ENCODE measurements around the gene KPNA2. TPM values are rescaled to one million over a fixed set of nuclear protein-coding genes. Genes with fewer than 3 reads are reported as not detected.
"Not testable (repeated sequence)": the region's sequence is repeated elsewhere in the genome, so short reads cannot be mapped to it uniquely, and the experiment has no call there.

Gene KPNA2
- polyA plus RNA-seq (ENCODE audit: insufficient read length in 4 of 4): 100 to 1,000 TPM; 104 to 129 (median 113) TPM

GRCh38 chr17:68035523-68036303, at the start of gene KPNA2:
TSS of gene KPNA2 (plus strand) at chr17:68035735. CDS start at chr17:68037133, 1,398 bp downstream.
- DNase-seq (ENCODE audit: low read depth in 4 of 4, low spot score in 3 of 4): peak in 2 of 4 donors; percentile 98

GRCh38 chr17:67990909-67991308, 44.6 kb upstream of the KPNA2 start:
- no peak for DNase-seq (ENCODE audit: low read depth in 4 of 4, low spot score in 3 of 4)

DNA sequence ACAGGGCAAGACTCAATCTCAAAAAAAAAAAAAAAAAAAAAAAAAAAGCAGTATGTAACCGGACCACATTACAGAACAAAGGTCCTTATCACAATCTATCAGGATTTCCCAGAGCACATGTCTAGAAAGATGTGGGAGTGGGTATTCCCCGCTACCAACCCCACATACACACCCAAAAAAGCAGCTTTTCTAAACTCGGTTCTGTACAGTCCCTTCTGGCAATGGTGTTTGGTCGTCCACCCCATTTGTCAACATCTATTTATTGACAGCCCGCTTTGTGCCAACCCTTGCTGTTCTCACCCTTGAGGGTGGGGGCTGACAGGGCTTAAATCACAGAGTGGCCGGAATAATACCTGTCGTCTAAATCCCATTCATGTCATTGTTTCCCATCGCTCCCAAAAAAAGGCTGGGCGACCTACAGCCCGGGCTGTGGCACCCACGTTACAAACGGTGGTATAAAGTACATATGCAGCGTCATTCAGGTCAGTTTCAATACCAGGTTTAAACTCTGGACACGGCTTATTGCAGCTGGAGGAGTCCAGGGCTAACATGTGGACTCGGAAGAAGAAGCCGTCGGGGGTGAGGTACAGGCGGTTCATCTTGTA, 42.9 kb upstream of the KPNA2 start:
- no peak for DNase-seq (ENCODE audit: low read depth in 4 of 4, low spot score in 3 of 4)

- DNase-seq (ENCODE audit: low read depth in 4 of 4, low spot score in 3 of 4): peak; percentile 65 to 80 (median 79)
Measured at GRCh38 chr17:67993153-67993997, 42.2 kb upstream of the KPNA2 start.

DNA sequence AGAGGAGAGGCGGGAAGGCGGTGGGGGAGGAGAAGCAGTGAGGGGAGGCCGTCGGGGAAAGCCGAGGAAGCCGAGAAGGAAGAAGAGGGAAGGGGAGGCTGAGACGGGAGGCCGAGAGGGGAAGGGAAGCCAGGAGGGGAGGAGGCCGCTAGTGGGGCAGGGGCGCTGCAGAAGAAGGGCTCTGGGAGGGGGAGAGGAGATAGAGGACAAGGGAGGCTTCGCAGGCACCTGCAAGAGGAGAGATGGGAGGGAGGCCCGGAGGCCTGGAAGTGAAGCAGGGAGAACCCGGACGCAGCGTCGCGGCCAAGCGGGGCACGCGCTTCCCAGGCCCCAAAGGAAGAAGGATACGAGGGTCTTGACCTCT, 41.6 kb upstream of the KPNA2 start:
- DNase-seq (ENCODE audit: low read depth in 4 of 4, low spot score in 3 of 4): no peak

DNA sequence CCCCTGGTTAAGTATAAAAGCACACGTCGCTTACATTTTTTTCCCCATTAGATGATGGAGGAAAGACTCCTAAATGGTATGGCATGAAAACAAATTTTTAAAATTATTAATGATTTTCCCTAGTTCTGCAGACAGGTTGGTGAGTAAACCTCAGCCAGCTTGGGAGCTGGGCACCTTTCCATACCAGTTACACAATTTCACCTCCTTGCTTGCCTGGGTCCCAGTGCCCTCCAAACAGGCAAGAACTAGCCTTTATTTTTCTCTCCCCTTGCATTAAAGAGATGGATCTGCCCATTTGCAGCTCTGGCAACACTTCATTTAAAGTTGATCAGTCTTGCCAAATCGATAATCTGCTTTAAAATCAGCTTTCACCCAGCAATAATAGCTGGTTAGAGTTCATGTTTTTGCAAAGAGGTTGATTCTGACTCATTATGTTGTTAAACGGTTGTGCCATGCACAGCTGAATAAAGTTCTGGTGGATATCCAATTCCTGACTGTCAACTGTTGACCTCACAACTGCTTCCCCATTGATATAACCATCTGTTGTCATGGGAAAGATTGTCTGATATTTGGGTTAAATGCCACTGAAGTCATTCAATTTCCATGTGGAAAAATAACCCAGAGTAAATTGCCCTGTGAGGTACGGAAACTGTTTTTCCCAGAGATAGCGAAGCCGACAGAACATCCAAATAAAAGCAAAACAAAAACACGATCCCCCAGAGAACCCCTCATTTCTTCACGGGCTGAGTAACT, 40.5 kb upstream of the KPNA2 start:
- no peak for DNase-seq (ENCODE audit: low read depth in 4 of 4, low spot score in 3 of 4)

- DNase-seq (ENCODE audit: low read depth in 4 of 4, low spot score in 3 of 4): no peak
Measured at GRCh38 chr17:67995570-67996263, 39.8 kb upstream of the KPNA2 start.

DNA sequence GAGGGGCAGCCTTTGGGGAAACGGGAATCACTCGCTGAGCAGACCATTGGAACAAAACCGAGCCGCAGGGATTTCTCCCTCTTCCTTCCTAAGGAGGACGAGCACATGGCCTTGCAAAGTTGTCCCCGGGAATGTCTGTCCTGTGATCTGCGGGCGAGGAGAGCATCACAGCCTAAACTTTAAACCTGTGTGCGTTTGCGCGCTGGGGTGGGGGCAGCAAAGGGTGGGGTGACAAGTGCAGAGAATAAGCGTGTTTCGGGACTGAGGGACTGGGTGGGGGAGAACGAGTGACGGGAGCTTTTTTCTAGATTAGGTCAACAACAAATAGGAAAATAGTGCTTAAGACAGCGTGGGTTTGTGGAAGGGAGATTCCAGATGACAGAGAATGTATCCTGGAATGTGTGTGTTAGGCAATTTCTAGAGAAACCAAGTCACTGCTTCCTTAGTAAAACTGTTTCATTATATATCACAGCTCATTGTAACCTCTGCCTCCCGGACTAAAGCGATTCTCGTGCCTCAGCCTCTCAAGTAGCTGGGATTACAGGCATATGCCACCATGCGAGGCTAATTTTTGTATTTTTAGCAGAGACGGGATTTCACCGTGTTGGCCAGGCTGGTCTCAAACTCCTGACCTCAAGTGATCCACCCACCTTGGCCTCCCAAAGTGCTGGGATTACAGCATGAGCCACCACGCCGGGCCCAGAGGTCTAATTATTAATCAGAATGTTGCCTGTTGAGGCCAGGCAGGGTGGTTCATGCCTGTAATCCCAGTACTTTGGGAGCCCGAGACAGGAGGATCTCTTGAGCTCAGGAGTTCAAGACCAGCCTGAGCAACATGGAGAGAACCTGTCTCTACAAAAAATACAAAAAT, 39.0 kb upstream of the KPNA2 start, which contains the start of gene C17orf58:
C17orf58 (minus strand) TSS at position 169 of the 871 bp plus-strand sequence. CDS start 271 bp downstream, outside the sequence.
- DNase-seq (ENCODE audit: low read depth in 4 of 4, low spot score in 3 of 4): not testable (repeated sequence)

GRCh38 chr17:67998466-67998865, 37.1 kb upstream of the KPNA2 start:
- no peak for DNase-seq (ENCODE audit: low read depth in 4 of 4, low spot score in 3 of 4)

GRCh38 chr17:67999291-67999911, 36.1 kb upstream of the KPNA2 start:
- no peak for DNase-seq (ENCODE audit: low read depth in 4 of 4, low spot score in 3 of 4)

- DNase-seq (ENCODE audit: low read depth in 4 of 4, low spot score in 3 of 4): no peak
Measured at GRCh38 chr17:68004201-68004600, 31.3 kb upstream of the KPNA2 start.

GRCh38 chr17:68006797-68007196, 28.7 kb upstream of the KPNA2 start:
- DNase-seq (ENCODE audit: low read depth in 4 of 4, low spot score in 3 of 4): no peak

GRCh38 chr17:68011199-68011665, 24.3 kb upstream of the KPNA2 start:
- no peak for DNase-seq (ENCODE audit: low read depth in 4 of 4, low spot score in 3 of 4)

DNA sequence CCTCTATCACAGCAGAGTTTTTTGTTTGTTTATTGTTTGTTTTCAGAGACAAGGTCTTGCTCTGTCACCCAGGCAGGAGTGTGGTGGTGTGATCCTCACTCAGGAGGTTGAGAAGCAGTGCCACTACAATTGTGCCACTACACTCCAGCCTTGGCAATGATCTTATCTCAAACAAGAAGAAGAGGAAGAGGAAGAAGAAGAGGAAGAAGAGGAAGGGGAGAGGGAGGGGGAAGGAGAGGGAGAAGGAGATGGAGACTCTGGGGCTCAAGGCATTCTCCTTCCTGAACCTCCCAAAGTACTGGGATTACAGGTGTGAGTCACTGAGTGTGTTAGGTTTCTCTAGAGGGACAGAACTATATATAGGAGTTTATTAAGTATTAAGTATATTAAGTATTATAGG, 22.1 kb upstream of the KPNA2 start:
- no peak for DNase-seq (ENCODE audit: low read depth in 4 of 4, low spot score in 3 of 4)

- no peak for DNase-seq (ENCODE audit: low read depth in 4 of 4, low spot score in 3 of 4)
Measured at GRCh38 chr17:68015081-68015723, 20.3 kb upstream of the KPNA2 start.

GRCh38 chr17:68016838-68017237, 18.7 kb upstream of the KPNA2 start:
- DNase-seq (ENCODE audit: low read depth in 4 of 4, low spot score in 3 of 4): no peak

DNA sequence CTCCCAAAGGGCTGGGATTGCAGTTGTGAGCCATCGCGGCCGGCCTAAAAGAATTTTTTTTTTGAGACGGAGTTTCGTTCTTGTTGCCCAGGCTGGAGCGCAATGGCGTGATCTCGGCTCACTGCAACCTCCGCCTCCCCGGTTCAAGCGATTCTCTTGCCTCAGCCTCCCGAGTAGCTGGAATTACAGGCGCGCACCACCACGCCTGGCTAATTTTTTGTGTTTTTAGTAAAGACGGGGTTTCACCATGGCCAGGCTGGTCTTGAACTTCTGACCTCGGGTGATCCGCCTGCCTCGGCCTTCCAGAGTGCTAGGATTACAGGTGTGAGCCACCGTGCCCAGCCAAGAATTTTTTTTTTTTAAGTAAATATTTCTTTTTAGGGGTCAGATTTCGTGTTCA, 17.0 kb upstream of the KPNA2 start:
- not testable (repeated sequence) for DNase-seq (ENCODE audit: low read depth in 4 of 4, low spot score in 3 of 4)

GRCh38 chr17:68019336-68019674, 16.2 kb upstream of the KPNA2 start:
- no peak for DNase-seq (ENCODE audit: low read depth in 4 of 4, low spot score in 3 of 4)

Measured in right renal pelvis (tissue), 4 donors.